Lower lobe of right lung (tissue), 2 donors: ENCODE data around the gene ADIPOR2. TPM values are rescaled to one million over a fixed set of nuclear protein-coding genes. Genes with fewer than 3 reads are reported as not detected.
A peak's percentile ranks its signal among the peaks of the same experiment; 100 is the strongest.

ENCODE experiments used
- ATAC-seq, 2 donors: fragments of 200-7000 bp; cut with Tn5 transposase; one replicate each; pipeline ENCODE4 v1.9.1; 2020 to 2022; ENCODE audit warnings: mild to moderate bottlenecking in 2 of 2, moderate library complexity in 2 of 2
- DNase-seq: peaks from one replicate; pipeline ENCODE4 v3.0.0-alpha.2; 2020
- H3K27ac ChIP-seq: fragments of 200-600 bp; one replicate; pipeline ENCODE4 v1.8.0; 2022
- H3K27me3 ChIP-seq: fragments of 200-600 bp; one replicate; pipeline ENCODE4 v1.8.0; 2022; ENCODE audit warnings: low read depth
- H3K36me3 ChIP-seq: fragments of 200-600 bp; one replicate; pipeline ENCODE4 v1.8.0; 2022; ENCODE audit warnings: mild to moderate bottlenecking
- H3K4me1 ChIP-seq: fragments of 200-600 bp; one replicate; pipeline ENCODE4 v1.8.0; 2022
- H3K4me3 ChIP-seq: fragments of 200-600 bp; one replicate; pipeline ENCODE4 v1.8.0; 2022; ENCODE audit warnings: mild to moderate bottlenecking
- H3K9me3 ChIP-seq: fragments of 200-600 bp; one replicate; pipeline ENCODE4 v1.8.0; 2022
- intact Hi-C: fragments of 100-400 bp; cut with DNase I; formaldehyde crosslinking; loops from one replicate; pipeline ENCODE4 v1.11.0; 2022
- total RNA-seq: library from RNA; stranded (reverse); fragmentation: NEBNext Ultra II Directional; extraction: Animal tissue kit (Norgen Biotek cat#: 25700); gene quantifications from one replicate; pipeline ENCODE4 v1.2.1, GENCODE V29; 2021
- TF ChIP-seq, protein P1 (sequence below): fragments of 200-600 bp; IDR thresholded peaks from one replicate; pipeline ENCODE4 v1.8.0; 2022; ENCODE audit warnings: antibody characterized with exemption, mild to moderate bottlenecking
- donor health status: DM: no; HTN: yes; CAD: no; lungs with severe emphysema.

ADIPOR2 gene
- total RNA-seq, 1 donor from 2014 or later, result 83.8 TPM

DNA sequence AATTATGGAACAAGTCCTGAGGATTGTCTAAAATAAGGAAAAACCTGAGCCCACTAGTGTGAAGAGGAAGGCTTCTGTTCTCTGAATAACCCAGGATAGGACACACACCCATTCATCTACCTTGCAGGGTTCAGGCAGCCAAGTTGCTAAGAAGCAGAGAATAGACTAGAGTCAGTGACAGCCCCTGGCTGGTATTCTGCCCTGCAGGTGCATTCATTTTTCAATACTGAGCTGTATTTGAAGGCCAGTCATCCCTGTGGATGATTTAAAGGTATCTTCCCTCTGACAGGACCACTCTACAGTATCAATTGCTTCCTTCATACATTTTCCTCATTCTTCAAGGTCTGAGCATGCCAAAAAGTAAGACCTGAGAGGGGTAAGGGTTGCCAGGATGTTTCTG lies 38.9 kb upstream of the ADIPOR2 start:
- H3K9me3 ChIP-seq, result no peaks in the 10 kb centered on the region
- H3K27me3 ChIP-seq, result no peaks in the 10 kb centered on the region
- TF ChIP-seq, protein P1, sequence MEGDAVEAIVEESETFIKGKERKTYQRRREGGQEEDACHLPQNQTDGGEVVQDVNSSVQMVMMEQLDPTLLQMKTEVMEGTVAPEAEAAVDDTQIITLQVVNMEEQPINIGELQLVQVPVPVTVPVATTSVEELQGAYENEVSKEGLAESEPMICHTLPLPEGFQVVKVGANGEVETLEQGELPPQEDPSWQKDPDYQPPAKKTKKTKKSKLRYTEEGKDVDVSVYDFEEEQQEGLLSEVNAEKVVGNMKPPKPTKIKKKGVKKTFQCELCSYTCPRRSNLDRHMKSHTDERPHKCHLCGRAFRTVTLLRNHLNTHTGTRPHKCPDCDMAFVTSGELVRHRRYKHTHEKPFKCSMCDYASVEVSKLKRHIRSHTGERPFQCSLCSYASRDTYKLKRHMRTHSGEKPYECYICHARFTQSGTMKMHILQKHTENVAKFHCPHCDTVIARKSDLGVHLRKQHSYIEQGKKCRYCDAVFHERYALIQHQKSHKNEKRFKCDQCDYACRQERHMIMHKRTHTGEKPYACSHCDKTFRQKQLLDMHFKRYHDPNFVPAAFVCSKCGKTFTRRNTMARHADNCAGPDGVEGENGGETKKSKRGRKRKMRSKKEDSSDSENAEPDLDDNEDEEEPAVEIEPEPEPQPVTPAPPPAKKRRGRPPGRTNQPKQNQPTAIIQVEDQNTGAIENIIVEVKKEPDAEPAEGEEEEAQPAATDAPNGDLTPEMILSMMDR, result no peak
- no peak overlapping the region for H3K4me3 ChIP-seq
- H3K36me3 ChIP-seq, result peaks cover 2% of the 10 kb centered on the region
- no peaks in the 10 kb centered on the region for H3K4me1 ChIP-seq
- ATAC-seq, result no peak
- no peak overlapping the region for H3K27ac ChIP-seq
- intact Hi-C loops, result loop anchor here (5.0 kb wide), 1 partner anchor 135 kb away; no protein-coding TSS in a partner anchor
- no peak for DNase-seq

DNA sequence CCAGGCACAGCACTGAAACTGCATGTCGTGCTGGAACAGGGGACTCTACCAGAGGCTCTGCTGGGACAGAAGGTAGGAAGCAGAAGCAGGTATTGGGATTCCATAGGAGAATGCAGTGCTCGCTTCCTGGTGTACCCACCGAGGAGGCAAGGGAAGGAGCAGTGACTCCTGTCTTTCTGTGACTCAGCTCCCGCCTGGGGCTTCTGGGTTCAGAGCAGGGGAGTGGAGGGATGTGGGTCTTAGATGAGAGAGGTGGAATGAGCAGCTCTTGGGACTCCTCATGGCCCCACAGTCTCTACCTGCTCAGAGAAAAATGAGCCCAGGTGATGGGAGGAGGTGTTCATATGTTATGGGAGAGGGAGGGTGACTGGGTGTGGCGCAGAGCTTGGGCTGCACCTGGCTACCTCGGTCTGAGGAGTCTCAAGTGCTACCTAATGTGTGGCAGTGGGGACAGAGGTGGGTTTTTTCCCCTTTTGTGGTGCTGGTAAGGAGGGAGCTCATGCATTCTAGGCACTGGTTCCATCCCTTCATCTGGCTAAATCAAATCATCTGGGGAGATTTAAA lies 35.6 kb upstream of the ADIPOR2 start:
- no peak overlapping the region for H3K27ac ChIP-seq
- H3K27me3 ChIP-seq, result no peaks in the 10 kb centered on the region
- TF ChIP-seq, protein P1, result no peak
- intact Hi-C loops, result no loop called here
- H3K4me1 ChIP-seq, result peaks cover 29% of the 10 kb centered on the region
- no peak for ATAC-seq
- no peaks in the 10 kb centered on the region for H3K9me3 ChIP-seq
- DNase-seq, result no peak
- H3K4me3 ChIP-seq, result no peak overlapping the region
- H3K36me3 ChIP-seq, result no peaks in the 10 kb centered on the region

DNA sequence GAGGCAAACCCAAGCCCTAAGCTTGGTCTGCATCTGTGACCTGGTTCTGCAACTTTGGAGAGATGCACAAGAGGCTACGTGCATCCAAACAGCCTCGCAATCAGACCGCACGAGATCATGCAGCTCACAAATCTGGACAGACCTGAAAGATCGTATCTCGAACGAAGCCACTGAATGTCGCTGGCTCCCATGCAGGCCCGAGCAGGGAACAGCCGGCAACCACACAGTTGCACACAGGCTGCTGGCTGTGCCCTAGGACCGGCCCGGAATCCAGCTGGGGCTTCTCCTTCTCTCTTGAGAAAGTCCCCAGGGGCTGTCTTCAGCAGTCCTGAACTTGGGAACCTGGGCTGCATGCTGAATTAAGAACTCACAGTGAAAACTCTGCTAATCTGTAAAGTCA lies 34.0 kb upstream of the ADIPOR2 start:
- H3K9me3 ChIP-seq, result no peaks in the 10 kb centered on the region
- H3K4me3 ChIP-seq, result no peak overlapping the region
- intact Hi-C loops, result no loop called here
- H3K27ac ChIP-seq, result peak overlapping the region; percentile 93
- H3K4me1 ChIP-seq, result peaks cover 35% of the 10 kb centered on the region
- H3K27me3 ChIP-seq, result no peaks in the 10 kb centered on the region
- ATAC-seq (no peak), DNase-seq (no peak)
- no peaks in the 10 kb centered on the region for H3K36me3 ChIP-seq
- TF ChIP-seq, protein P1, result no peak

DNA sequence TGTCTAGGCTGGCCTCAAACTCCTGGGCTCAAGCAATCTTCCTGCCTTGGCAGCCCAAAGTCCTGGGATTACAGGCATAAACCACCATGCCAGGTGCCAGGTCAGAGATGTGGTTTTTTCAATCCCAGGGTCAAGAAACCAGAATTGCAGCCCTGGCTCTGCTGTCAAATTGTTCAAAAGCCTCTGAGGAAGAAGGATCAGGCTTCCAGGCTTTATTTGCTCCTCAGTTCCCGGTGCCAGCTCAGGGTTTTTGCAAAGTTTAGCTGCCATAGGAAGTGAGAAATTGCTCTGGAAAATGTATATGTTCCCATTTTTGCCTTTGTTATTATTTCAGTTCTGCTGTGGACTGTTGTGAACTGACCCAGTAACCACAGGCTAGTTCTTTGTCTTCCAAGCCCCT lies 33.2 kb upstream of the ADIPOR2 start:
- Histone ChIP-seq H3K9me3 (no peaks in the 10 kb centered on the region), H3K27ac (peak overlapping the region; percentile 93), H3K4me3 (no peak overlapping the region), H3K27me3 (no peaks in the 10 kb centered on the region), H3K36me3 (no peaks in the 10 kb centered on the region), H3K4me1 (peaks cover 35% of the 10 kb centered on the region)
- TF ChIP-seq, protein P1, result no peak
- no peak for ATAC-seq
- intact Hi-C loops, result no loop called here
- DNase-seq, result no peak

DNA sequence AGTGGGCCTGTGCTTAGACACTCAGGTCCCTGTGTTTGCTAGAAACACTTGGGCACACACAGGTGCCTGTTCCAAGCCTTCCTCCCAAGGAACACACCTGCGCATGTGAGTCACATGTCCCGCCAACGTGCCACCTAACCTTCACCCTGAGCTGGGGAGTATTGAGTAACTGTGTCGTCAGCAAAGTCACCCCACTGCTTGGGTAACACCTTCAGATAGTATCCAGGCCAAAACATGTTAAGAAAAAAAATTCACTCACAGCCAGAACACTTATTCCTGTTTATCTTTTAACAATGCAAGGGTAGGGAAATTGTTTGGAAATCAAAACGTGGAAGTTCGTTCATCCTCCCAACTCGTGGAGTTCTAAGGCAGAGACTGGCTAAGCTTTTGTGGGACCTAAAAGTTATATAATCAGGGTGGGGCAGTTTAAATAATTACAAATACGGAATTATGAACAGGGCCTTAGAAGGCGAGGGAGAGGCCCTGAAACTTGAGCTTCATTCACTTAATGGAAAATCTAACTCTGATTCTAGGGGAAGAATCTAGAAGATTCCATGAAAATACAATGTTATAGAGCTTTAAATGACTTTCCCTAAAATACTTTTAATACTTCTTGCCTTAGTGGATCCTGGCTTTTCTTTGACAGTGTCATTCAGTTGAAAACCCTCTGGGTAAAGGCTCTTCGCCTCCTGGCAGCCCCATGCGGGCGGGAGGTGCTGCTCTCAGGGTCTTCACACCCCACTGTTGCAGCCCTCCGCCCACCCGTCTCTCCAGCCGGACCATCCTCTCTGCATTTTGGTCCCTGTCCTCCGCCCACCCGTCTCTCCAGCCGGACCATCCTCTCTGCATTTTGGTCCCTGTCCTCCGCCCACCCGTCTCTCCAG lies 30.3 kb upstream of the ADIPOR2 start:
- H3K4me3 ChIP-seq, result peak overlapping the region; percentile 34
- TF ChIP-seq, protein P1, result no peak
- H3K9me3 ChIP-seq, result no peaks in the 10 kb centered on the region
- peak overlapping the region; percentile 93 for H3K27ac ChIP-seq
- ATAC-seq (peak; percentile 66 to 69), DNase-seq (peak; percentile 91)
- H3K27me3 ChIP-seq, result no peaks in the 10 kb centered on the region
- H3K36me3 ChIP-seq, result no peaks in the 10 kb centered on the region
- peaks cover 41% of the 10 kb centered on the region for H3K4me1 ChIP-seq
- intact Hi-C loops, result no loop called here
